ENCODE measurements around the gene DOHH.

Gene DOHH

DNA sequence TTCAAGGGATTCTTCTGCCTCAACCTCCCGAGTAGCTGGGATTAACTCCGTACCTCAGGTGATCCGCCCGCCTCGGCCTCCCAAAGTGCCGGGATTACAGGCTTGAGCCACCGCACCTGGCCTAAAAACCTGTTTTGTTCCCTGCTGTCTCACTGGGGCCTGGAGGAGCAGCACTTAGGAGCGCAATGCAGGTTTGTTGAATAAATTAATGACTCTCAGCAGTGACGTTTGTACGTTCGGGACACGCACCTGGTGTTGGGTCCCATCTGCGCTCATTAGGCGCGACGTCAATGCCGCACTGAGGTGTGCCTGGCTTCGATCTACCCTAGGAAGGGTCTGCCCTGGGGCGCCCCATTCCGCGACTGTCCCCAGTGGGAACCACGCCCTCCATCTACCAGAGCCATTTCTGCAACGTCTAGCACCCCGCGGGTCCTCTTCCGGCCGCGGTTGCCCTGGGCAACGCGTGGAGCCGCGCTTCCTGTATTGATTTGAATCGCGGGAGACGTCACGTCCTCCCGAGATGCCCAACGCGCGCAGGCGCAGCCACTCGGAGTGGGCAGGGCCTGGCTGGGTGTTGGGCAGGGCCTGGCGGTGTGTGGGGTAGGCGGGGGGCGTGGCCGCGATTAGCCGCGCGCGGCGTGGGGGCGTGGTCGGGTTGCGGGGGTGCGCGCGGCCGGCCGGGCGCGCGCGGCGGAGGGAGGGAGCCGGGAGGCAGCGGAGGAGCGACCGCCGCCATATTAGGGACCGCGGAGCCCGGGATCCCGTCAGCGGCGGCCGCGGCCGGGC, 5.3 kb upstream of the DOHH start, which contains the start of gene FZR1 (continued):
- TF ChIP-seq, protein P1, sequence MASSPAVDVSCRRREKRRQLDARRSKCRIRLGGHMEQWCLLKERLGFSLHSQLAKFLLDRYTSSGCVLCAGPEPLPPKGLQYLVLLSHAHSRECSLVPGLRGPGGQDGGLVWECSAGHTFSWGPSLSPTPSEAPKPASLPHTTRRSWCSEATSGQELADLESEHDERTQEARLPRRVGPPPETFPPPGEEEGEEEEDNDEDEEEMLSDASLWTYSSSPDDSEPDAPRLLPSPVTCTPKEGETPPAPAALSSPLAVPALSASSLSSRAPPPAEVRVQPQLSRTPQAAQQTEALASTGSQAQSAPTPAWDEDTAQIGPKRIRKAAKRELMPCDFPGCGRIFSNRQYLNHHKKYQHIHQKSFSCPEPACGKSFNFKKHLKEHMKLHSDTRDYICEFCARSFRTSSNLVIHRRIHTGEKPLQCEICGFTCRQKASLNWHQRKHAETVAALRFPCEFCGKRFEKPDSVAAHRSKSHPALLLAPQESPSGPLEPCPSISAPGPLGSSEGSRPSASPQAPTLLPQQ (tag by site-specific recombination; IDR thresholded peaks at IDR 0.05) = peak; percentile 77
- TF ChIP-seq ZSCAN23 (tag by site-specific recombination; IDR thresholded peaks at IDR 0.05) = no peak
- 0 out of 2 replicates have a peak, but pooled peaks have one; percentile 12 for TF ChIP-seq ZNF660 (tag by site-specific recombination; IDR thresholded peaks at IDR 0.05)
- peak; percentile 65 for TF ChIP-seq GLIS1 (tag by site-specific recombination; IDR thresholded peaks at IDR 0.05)
- peak; percentile 48; the same call in 1 of the 2 replicates for TF ChIP-seq ZNF394 (tag by site-specific recombination; IDR thresholded peaks at IDR 0.05; ENCODE audit: borderline replicate concordance)
- peak; percentile 95 for TF ChIP-seq ZNF76 (tag by site-specific recombination; IDR thresholded peaks at IDR 0.05; ENCODE audit: borderline replicate concordance, low read depth)
- TF ChIP-seq ZBTB20 (tag by site-specific recombination; IDR thresholded peaks at IDR 0.05) = peak; percentile 8; the same call in 1 of the 2 replicates
- TF ChIP-seq, protein P2, sequence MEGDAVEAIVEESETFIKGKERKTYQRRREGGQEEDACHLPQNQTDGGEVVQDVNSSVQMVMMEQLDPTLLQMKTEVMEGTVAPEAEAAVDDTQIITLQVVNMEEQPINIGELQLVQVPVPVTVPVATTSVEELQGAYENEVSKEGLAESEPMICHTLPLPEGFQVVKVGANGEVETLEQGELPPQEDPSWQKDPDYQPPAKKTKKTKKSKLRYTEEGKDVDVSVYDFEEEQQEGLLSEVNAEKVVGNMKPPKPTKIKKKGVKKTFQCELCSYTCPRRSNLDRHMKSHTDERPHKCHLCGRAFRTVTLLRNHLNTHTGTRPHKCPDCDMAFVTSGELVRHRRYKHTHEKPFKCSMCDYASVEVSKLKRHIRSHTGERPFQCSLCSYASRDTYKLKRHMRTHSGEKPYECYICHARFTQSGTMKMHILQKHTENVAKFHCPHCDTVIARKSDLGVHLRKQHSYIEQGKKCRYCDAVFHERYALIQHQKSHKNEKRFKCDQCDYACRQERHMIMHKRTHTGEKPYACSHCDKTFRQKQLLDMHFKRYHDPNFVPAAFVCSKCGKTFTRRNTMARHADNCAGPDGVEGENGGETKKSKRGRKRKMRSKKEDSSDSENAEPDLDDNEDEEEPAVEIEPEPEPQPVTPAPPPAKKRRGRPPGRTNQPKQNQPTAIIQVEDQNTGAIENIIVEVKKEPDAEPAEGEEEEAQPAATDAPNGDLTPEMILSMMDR (tag by site-specific recombination; IDR thresholded peaks at IDR 0.05) = peak; percentile 61
- peak; percentile 89 for TF ChIP-seq SP3 (tag by site-specific recombination; IDR thresholded peaks at IDR 0.05)
- TF ChIP-seq, protein P3, sequence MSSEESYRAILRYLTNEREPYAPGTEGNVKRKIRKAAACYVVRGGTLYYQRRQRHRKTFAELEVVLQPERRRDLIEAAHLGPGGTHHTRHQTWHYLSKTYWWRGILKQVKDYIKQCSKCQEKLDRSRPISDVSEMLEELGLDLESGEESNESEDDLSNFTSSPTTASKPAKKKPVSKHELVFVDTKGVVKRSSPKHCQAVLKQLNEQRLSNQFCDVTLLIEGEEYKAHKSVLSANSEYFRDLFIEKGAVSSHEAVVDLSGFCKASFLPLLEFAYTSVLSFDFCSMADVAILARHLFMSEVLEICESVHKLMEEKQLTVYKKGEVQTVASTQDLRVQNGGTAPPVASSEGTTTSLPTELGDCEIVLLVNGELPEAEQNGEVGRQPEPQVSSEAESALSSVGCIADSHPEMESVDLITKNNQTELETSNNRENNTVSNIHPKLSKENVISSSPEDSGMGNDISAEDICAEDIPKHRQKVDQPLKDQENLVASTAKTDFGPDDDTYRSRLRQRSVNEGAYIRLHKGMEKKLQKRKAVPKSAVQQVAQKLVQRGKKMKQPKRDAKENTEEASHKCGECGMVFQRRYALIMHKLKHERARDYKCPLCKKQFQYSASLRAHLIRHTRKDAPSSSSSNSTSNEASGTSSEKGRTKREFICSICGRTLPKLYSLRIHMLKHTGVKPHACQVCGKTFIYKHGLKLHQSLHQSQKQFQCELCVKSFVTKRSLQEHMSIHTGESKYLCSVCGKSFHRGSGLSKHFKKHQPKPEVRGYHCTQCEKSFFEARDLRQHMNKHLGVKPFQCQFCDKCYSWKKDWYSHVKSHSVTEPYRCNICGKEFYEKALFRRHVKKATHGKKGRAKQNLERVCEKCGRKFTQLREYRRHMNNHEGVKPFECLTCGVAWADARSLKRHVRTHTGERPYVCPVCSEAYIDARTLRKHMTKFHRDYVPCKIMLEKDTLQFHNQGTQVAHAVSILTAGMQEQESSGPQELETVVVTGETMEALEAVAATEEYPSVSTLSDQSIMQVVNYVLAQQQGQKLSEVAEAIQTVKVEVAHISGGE (tag by site-specific recombination; conservative IDR thresholded peaks at IDR 0.05; ENCODE audit: low read depth) = peak; percentile 81
- no peak for TF ChIP-seq ZNF558 (tag by site-specific recombination; IDR thresholded peaks at IDR 0.05)
- no peak for TF ChIP-seq ZNF114 (tag by site-specific recombination; IDR thresholded peaks at IDR 0.05)
- TF ChIP-seq ZEB2 (tag by site-specific recombination; IDR thresholded peaks at IDR 0.05) = peak; percentile 74
- TF ChIP-seq, protein P4, sequence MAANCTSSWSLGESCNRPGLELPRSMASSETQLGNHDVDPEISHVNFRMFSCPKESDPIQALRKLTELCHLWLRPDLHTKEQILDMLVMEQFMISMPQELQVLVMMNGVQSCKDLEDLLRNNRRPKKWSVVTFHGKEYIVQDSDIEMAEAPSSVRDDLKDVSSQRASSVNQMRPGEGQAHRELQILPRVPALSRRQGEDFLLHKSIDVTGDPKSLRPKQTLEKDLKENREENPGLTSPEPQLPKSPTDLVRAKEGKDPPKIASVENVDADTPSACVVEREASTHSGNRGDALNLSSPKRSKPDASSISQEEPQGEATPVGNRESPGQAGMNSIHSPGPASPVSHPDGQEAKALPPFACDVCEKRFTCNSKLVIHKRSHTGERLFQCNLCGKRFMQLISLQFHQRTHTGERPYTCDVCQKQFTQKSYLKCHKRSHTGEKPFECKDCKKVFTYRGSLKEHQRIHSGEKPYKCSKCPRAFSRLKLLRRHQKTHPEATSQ (tag by site-specific recombination; IDR thresholded peaks at IDR 0.05) = peak; percentile 60; the same call in 1 of the 2 replicates
- peak; percentile 97 for TF ChIP-seq KLF9 (tag by site-specific recombination; IDR thresholded peaks at IDR 0.05; ENCODE audit: low read depth)
- TF ChIP-seq, protein P5, sequence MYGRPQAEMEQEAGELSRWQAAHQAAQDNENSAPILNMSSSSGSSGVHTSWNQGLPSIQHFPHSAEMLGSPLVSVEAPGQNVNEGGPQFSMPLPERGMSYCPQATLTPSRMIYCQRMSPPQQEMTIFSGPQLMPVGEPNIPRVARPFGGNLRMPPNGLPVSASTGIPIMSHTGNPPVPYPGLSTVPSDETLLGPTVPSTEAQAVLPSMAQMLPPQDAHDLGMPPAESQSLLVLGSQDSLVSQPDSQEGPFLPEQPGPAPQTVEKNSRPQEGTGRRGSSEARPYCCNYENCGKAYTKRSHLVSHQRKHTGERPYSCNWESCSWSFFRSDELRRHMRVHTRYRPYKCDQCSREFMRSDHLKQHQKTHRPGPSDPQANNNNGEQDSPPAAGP (tag by site-specific recombination; IDR thresholded peaks at IDR 0.05) = peak; percentile 83
- TF ChIP-seq ZNF549 (tag by site-specific recombination; IDR thresholded peaks at IDR 0.05) = no peak
- TF ChIP-seq KLF8 (tag by site-specific recombination; IDR thresholded peaks at IDR 0.05) = peak; percentile 61; the same call in 1 of the 2 replicates
- TF ChIP-seq ZNF843 (tag by site-specific recombination; IDR thresholded peaks at IDR 0.05) = peak; percentile 47; the same call in 1 of the 2 replicates
- TF ChIP-seq, protein P6, sequence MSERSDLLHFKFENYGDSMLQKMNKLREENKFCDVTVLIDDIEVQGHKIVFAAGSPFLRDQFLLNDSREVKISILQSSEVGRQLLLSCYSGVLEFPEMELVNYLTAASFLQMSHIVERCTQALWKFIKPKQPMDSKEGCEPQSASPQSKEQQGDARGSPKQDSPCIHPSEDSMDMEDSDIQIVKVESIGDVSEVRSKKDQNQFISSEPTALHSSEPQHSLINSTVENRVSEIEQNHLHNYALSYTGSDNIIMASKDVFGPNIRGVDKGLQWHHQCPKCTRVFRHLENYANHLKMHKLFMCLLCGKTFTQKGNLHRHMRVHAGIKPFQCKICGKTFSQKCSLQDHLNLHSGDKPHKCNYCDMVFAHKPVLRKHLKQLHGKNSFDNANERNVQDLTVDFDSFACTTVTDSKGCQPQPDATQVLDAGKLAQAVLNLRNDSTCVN (tag by site-specific recombination; optimal IDR thresholded peaks at IDR 0.05) = peak; percentile 66
- TF ChIP-seq KLF7 (tag by site-specific recombination; IDR thresholded peaks at IDR 0.05; ENCODE audit: borderline replicate concordance) = peak; percentile 91

All from HEK293 (cell line).